IPS-NIHi7 (cell line): ENCODE results near the gene ANKDD1B.
A peak's percentile ranks its signal among the peaks of the same experiment; 100 is the strongest.
"Not testable (repeated sequence)": the region's sequence is repeated elsewhere in the genome, so short reads cannot be mapped to it uniquely, and the experiment has no call there.

Experiments used
- DNase-seq: peaks from one replicate; pipeline ENCODE4 v3.0.0; 2012; ENCODE audit warnings: mixed read lengths; ENCODE audit errors: extremely low spot score

Gene ANKDD1B

GRCh38 chr5:75660678-75661465 lies 49.6 kb downstream of the ANKDD1B start:
- no peak for DNase-seq

- DNase-seq: no peak
These were observed 50.8 kb downstream of the ANKDD1B start for GRCh38 chr5:75662061-75662460.

GRCh38 chr5:75663579-75664284 lies 52.5 kb downstream of the ANKDD1B start:
- no peak for DNase-seq

GRCh38 chr5:75664979-75665378 lies 53.7 kb downstream of the ANKDD1B start:
- no peak for DNase-seq

GRCh38 chr5:75666801-75667200 lies 55.5 kb downstream of the ANKDD1B start:
- DNase-seq: peak; percentile 31

- DNase-seq: no peak
These were observed 56.3 kb downstream of the ANKDD1B start for GRCh38 chr5:75667586-75667985.

- no peak for DNase-seq
These were observed 57.2 kb downstream of the ANKDD1B start for GRCh38 chr5:75668445-75668844.

DNA sequence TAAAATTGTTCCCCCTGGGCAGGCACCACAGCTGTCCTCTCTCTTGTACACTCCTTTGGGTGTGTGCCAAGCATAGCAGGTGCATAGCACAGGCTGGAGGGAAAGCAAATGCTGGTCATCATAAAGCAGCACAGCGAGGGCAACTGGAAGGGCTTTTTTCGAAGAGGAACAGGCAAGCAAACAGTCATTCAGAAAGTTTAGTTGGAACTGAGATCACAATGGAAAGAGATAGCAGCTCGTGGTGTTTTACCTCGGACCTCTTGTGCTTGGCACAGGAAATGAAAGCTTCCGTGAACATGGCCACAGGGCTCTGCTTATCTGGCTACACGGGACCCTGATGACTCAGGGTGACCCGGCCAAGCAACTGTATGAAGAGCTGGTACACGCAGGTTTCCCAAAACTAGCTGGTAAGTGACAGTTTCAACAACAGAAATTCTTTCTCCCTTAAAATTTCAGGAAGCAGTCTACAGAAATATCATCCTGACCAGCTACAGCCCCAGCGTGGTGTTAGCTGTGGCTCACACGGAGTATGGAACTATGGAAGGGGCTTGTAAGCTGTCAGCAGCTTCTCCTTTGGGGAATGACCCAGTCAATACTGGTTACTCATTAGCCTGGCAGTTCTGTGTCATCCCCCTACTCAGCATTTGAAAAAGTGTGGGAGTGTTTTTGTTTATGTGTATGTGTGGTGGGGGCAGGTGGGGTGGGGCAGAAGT lies 57.9 kb downstream of the ANKDD1B start:
- peak; percentile 45 for DNase-seq

- no peak for DNase-seq
These were observed 59.3 kb downstream of the ANKDD1B start for GRCh38 chr5:75670577-75670976.

DNA sequence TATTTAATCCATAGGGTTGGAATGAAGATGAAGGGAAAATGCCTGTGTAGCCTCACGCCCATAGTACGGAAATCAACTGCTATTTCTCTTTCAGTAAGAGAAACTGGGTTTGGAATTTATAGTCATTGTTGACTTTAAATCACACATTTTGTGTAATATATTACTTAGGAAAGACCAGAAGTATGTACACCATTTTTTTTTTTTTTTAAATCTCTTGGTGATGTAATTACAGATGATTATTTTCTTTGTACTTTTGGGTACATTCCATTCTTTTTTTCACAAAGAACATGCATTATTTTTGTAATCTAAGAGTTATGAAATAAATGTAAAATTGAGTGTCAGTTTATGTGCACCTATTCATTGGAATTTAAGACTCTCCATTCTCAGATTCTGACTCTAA lies 60.3 kb downstream of the ANKDD1B start:
- DNase-seq: no peak

GRCh38 chr5:75672616-75673015 lies 61.4 kb downstream of the ANKDD1B start:
- DNase-seq: no peak

DNA sequence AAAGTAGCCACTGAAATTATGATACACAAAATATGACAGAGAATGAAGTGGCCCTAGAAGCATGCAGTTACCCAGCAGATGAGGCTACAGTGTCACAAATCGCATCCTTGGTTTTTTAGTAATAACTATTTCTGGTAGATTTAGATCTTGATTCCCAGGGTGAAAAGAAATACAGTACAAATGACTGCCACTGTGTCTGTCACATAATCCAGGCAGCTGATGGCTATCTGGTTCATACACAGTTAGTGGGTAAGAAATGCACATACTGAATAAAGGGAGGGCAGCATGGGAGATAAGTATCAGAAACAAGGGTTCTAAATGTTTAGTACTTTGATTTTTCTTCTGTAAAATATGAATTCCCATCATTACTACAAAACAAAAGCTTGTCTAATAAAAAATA lies 64.5 kb downstream of the ANKDD1B start:
- no peak for DNase-seq

DNA sequence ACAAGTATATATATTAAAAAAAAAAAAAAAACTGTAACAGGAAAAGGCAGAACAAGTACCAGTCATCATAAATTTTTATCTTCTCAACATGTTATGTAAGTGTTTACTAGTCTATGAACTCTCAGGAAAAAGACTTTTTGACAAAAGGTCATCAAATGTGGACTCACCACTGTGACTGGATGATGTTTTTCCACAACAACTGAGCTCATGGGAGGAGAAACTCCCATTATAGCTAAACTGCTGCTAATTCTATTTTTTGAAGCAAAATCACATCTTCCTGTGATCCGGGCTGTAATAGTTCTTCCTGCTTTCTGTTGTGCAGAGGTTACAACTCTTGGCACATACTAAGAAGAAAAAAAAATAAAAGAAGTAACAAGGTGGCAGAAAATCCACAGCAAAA lies 66.4 kb downstream of the ANKDD1B start:
- no peak for DNase-seq

DNA sequence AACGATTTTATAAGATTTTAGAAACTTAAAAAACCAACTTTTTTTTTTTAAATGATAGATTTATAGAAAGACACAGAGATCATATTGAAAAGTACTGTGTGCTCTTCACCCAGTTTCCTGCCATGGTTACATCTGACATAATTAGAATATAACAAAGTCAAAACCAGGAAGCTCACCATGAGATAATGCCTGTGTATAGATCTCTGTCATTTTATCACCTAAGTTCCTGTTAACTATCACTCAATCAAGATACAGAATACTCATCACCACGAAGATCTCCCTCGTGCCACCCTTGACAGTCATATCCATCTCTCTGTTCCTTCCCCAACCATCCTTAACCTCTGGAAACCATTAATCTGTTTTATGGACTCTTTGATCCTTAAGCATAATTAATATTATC lies 66.9 kb downstream of the ANKDD1B start:
- DNase-seq: no peak

DNA sequence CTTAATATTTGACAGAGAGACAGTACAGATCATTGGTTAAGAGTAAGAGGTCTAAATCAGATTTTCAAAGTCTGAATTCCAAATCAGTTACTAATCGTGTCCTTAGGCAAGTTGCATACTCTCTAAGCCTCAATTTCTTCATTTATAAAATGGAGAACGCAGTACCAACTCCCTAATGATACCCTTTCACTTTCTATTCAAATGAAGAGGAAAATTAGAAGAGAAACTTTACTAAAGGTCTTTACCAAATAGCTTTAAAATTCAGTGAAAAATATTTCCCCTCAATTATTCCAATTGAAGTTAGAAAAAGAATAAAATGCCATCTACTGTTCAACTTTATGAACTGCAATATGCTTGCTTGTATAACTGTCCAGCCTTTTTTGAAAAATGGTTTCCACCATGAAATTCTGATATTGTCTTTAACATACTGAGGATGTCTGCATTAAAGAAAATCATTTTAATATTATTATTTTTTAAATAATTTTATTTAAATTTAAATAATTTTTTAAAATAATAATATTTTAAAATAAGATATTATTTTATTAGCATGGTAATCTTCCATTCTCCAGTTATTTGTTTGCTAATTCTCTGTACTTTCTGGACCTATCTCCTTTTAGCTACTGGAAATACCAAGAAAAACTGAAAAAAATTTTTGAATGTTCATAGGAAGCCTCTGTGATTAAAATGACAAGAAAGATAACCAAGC lies 70.0 kb downstream of the ANKDD1B start:
- no peak for DNase-seq

DNA sequence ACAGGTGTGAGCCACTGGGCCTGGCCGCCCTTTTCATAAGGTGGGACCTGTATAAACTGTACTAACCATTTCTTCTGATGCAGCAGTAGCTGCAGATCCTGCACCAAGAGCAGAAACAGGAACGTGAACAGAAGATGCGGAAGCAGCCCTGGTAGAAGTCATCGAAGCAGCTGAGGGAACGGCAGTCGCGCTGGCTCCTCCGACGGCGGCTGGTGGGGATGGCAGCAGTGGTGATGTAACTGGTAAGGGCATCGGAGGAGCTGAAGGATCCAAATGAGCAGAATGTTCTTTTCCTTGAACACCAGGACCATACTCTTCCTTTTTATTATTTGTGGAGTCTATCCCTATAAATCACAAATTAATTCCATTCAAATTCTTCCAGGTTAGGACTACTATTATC lies 73.9 kb downstream of the ANKDD1B start:
- DNase-seq: no peak

GRCh38 chr5:75686480-75686879 lies 75.2 kb downstream of the ANKDD1B start:
- DNase-seq: no peak

DNA sequence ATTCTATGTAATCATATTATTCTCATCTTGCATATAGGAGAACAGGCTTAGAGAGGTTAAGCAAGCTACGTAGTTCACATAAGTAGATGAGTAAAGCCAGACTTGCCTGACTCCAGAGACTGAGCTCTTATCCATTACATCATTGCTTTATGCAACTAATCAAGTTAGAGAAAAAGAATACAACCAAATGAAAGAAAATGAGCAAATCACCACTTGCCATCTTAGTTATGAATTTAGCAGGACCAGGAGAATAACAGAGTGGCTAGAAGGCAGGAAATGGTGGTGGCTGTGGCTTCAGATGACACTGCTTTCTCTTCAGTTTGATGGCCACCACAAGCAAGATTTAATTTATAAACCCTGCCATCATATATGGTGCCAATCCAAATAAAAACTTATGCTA lies 79.4 kb downstream of the ANKDD1B start:
- no peak for DNase-seq

- no peak for DNase-seq
These were observed 83.5 kb downstream of the ANKDD1B start for GRCh38 chr5:75694781-75695180.

DNA sequence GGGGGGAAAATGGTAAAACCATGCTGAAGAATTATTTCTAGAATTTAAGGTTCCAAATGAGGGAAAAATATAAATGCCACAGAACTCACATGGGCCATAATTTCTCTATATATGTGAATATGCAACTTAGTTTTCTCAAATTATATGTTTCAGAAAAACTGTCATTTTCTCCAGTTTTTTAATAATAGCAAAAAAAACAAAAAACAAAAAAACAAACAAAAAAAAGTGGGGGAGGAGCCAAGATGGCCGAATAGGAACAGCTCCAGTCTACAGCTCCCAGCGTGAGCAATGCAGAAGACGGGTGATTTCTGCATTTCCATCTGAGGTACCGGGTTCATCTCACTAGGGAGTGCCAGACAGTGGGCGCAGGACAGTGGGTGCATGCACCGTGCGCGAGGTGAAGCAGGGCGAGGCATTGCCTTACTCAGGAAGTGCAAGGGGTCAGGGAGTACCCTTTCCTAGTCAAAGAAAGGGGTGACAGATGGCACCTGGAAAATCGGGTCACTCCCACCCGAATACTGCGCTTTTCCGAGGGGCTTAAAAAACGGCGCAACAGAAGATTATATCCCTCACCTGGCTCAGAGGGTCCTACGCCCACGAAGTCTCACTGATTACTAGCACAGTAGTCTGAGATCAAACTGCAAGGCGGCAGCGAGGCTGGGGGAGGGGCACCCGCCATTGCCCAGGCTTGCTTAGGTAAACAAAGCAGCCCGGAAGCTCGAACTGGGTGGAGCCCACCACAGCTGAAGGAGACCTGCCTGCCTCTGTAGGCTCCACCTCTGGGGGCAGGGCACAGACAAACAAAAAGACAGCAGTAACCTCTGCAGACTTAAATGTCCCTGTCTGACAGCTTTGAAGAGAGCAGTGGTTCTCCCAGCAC lies 84.5 kb downstream of the ANKDD1B start:
- DNase-seq: not testable (repeated sequence)

- DNase-seq: no peak
These were observed 90.6 kb downstream of the ANKDD1B start for GRCh38 chr5:75701856-75702255.
